ENCODE data around the gene COL1A2. TPM values are rescaled to one million over a fixed set of nuclear protein-coding genes. Genes with fewer than 3 reads are reported as not detected.

The COL1A2 gene
- total RNA-seq, 1 experiment from 2014 or later = 42.1 TPM

- no peaks in the 10 kb centered on the region for H3K79me1 ChIP-seq (ENCODE audit: insufficient read depth, low read depth, low read length, poor library complexity, severe bottlenecking)
- Mint-ChIP-seq H3K9me3 (no peaks in the 10 kb centered on the region), H3K4me3 (no peak overlapping the region), H3K27me3 (ENCODE audit: low read depth) (no peaks in the 10 kb centered on the region), H3K4me1 (peaks cover 2 to 4% of the 10 kb centered on the region in 2 experiments; a peak in 2 of 4 replicates), H3K27ac (no peak overlapping the region), H3K36me3 (ENCODE audit: insufficient read depth in 1 of 3, low read depth in 3 of 3) (peaks cover 0 to 14% (median 3%) of the 10 kb centered on the region in 3 experiments; a peak in 5 of 7 replicates)
- DNase-seq = no peak
- no peak overlapping the region for H3K14ac ChIP-seq (ENCODE audit: insufficient read depth, low read length)
- no peak overlapping the region for H2AK5ac ChIP-seq (ENCODE audit: insufficient read length, low read length)
- TF ChIP-seq, protein P1, sequence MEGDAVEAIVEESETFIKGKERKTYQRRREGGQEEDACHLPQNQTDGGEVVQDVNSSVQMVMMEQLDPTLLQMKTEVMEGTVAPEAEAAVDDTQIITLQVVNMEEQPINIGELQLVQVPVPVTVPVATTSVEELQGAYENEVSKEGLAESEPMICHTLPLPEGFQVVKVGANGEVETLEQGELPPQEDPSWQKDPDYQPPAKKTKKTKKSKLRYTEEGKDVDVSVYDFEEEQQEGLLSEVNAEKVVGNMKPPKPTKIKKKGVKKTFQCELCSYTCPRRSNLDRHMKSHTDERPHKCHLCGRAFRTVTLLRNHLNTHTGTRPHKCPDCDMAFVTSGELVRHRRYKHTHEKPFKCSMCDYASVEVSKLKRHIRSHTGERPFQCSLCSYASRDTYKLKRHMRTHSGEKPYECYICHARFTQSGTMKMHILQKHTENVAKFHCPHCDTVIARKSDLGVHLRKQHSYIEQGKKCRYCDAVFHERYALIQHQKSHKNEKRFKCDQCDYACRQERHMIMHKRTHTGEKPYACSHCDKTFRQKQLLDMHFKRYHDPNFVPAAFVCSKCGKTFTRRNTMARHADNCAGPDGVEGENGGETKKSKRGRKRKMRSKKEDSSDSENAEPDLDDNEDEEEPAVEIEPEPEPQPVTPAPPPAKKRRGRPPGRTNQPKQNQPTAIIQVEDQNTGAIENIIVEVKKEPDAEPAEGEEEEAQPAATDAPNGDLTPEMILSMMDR (conservative IDR thresholded peaks at IDR 0.05) = no peak
- no peak overlapping the region for H4K5ac ChIP-seq (ENCODE audit: insufficient read length, low read depth, low read length)
- H3K23me2 ChIP-seq (ENCODE audit: insufficient read length, low read depth, low read length, poor library complexity, severe bottlenecking) = no peaks in the 10 kb centered on the region
- H4K20me1 ChIP-seq (ENCODE audit: control insufficient read depth, insufficient read depth, insufficient read length) = no peaks in the 10 kb centered on the region
- no peak overlapping the region for H3K4ac ChIP-seq (ENCODE audit: low read depth, low read length)
- no peak overlapping the region for H4K91ac ChIP-seq (ENCODE audit: insufficient read length, low read depth, low read length)
- no peak overlapping the region for H3K27ac ChIP-seq (ENCODE audit: insufficient read length, low read depth, low read length)
- H2BK5ac ChIP-seq (ENCODE audit: insufficient read length, low read length) = no peak overlapping the region
- H3K9ac ChIP-seq (ENCODE audit: extremely low read depth, insufficient read length, low read length) = no peak overlapping the region
- no peaks in the 10 kb centered on the region for H3K79me2 ChIP-seq (ENCODE audit: insufficient read depth, low read length)
- H3K18ac ChIP-seq (ENCODE audit: insufficient read length, low read depth, low read length) = no peak overlapping the region
- H3K9me3 ChIP-seq (ENCODE audit: control insufficient read depth, low read depth, low read length) = no peaks in the 10 kb centered on the region
- no CpG with 5 or more reads among the region's 2 CpGs for WGBS (ENCODE audit: extremely low coverage, insufficient read length, low lambda C conversion rate)
- no peak overlapping the region for H3K56ac ChIP-seq (ENCODE audit: insufficient read length, low read depth, low read length)
- H3K4me2 ChIP-seq (ENCODE audit: insufficient read depth, insufficient read length, low read length) = no peak overlapping the region
- H2AFZ ChIP-seq (ENCODE audit: low read length) = no peak overlapping the region
- H3T11ph ChIP-seq (ENCODE audit: low read length) = no peak overlapping the region
- no peak overlapping the region for H2BK120ac ChIP-seq (ENCODE audit: low read depth, low read length, poor library complexity, severe bottlenecking)
- no peak overlapping the region for H2BK15ac ChIP-seq (ENCODE audit: low read depth, low read length)
- no peak overlapping the region for H4K8ac ChIP-seq (replicated peaks; ENCODE audit: insufficient read length, low read depth, low read length)
- H3K4me1 ChIP-seq (ENCODE audit: insufficient read depth, low read length) = no peaks in the 10 kb centered on the region
- no peak overlapping the region for H2BK20ac ChIP-seq (ENCODE audit: low read depth, low read length, poor library complexity, severe bottlenecking)
- H2BK12ac ChIP-seq (ENCODE audit: insufficient read length, low read depth, low read length) = no peak overlapping the region
- H3K23ac ChIP-seq (ENCODE audit: insufficient read length, low read depth, low read length) = no peak overlapping the region
- no peaks in the 10 kb centered on the region for H3K27me3 ChIP-seq (ENCODE audit: insufficient read depth, low read length)
These were observed 39.3 kb downstream of the COL1A2 start for GRCh38 chr7:94434042-94434441.

Measured in H9 (cell line).